ENCODE data around the gene ZNF425. TPM values are rescaled to one million over a fixed set of nuclear protein-coding genes. Genes with fewer than 3 reads are reported as not detected.
"Not testable (repeated sequence)": the region's sequence is repeated elsewhere in the genome, so short reads cannot be mapped to it uniquely, and the experiment has no call there.

The ZNF425 gene
- polyA plus RNA-seq, 4 donors: 0.45 to 3.9 (median 0.76) TPM

DNA sequence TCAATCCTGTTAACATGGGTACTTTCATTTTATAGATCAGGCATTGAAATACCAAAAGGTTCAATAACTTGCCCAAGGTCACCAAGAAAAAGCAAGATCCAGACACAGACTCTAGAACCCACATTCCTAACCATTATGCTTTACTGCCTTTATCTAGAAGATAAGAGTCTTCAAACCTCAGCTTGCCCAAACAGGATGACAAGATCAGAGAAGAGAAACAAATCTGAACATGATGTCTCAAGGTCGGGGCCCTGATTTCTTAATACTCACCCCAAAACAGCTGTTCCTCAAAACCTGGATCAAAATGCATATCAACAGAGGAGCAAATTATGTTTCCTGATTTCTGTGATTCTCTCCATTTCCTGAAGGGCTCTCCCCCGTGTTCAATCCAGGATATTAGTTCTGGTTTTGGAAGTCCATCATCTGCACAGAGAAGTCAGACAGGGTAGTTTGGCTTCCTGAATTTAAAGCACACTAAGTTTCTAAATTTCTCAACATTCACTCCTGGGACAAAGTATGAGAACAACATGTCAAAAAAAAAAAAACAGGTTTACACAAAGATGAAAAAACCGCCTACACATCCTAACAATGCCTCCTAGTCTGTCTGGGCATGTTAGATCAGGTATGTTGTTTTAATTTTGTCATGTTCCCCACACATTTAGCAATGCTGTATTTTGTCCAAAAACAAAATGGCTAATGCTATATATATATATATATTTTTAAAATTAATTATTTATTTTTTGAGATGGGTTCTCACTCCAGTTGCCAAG lies 51.8 kb downstream of the ZNF425 start:
- FAIRE-seq: no peak
- H3K27ac ChIP-seq (ENCODE audit: low read depth in 1 of 3, low read length in 2 of 3): no peak overlapping the region
- no peaks in the 10 kb centered on the region for H3K27me3 ChIP-seq (ENCODE audit: control insufficient read depth in 3 of 3, insufficient read depth in 3 of 3, low read length in 3 of 3)
- peaks cover 7 to 44% (median 7%) of the 10 kb centered on the region in 3 donors for H3K36me3 ChIP-seq (ENCODE audit: control insufficient read depth in 3 of 3, insufficient read depth in 2 of 3, low read depth in 1 of 3, low read length in 3 of 3)
- no peaks in the 10 kb centered on the region for H3K9me3 ChIP-seq (ENCODE audit: control insufficient read depth in 2 of 2, insufficient read depth in 1 of 2, low read depth in 1 of 2, low read length in 1 of 2)
- no peaks in the 10 kb centered on the region for H3K4me1 ChIP-seq (ENCODE audit: control insufficient read depth in 3 of 3, insufficient read depth in 2 of 3, low read depth in 1 of 3, low read length in 2 of 3)
- no peak overlapping the region for H3K4me3 ChIP-seq (ENCODE audit: low read depth in 1 of 3, low read length in 3 of 3)
- 77 to 87% (median 80%) methylated on average over 3 of the region's 3 CpGs for WGBS, 3 donors
- DNase-seq: no peak

DNA sequence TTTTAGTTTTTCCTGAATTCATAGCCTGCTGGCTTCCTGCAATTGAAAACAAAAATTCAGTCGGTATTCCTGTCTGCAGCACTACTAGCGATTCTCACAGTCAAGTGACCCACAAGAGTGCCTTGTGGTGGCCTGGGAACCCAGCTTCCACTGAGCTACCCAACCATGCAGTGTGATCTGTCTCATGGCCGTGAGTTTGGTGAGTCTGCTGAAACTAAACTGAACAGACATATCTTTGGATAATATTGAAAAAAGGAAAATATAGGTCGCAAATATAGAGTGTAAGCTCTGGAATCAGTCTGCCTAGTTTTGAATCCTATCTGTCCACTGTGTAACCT lies 53.7 kb downstream of the ZNF425 start:
- Histone ChIP-seq H3K4me1 (ENCODE audit: control insufficient read depth in 3 of 3, insufficient read depth in 2 of 3, low read depth in 1 of 3, low read length in 2 of 3) (no peaks in the 10 kb centered on the region), H3K9me3 (ENCODE audit: control insufficient read depth in 2 of 2, insufficient read depth in 1 of 2, low read depth in 1 of 2, low read length in 1 of 2) (no peaks in the 10 kb centered on the region), H3K27me3 (ENCODE audit: control insufficient read depth in 3 of 3, insufficient read depth in 3 of 3, low read length in 3 of 3) (no peaks in the 10 kb centered on the region), H3K36me3 (ENCODE audit: control insufficient read depth in 3 of 3, insufficient read depth in 2 of 3, low read depth in 1 of 3, low read length in 3 of 3) (peaks cover 7 to 52% (median 7%) of the 10 kb centered on the region in 3 donors), H3K27ac (ENCODE audit: low read depth in 1 of 3, low read length in 2 of 3) (no peak overlapping the region), H3K4me3 (ENCODE audit: low read depth in 1 of 3, low read length in 3 of 3) (no peak overlapping the region)
- no peak for DNase-seq
- FAIRE-seq: no peak
- 91 to 95% (median 91%) methylated on average over 4 of the region's 4 CpGs for WGBS, 3 donors

DNA sequence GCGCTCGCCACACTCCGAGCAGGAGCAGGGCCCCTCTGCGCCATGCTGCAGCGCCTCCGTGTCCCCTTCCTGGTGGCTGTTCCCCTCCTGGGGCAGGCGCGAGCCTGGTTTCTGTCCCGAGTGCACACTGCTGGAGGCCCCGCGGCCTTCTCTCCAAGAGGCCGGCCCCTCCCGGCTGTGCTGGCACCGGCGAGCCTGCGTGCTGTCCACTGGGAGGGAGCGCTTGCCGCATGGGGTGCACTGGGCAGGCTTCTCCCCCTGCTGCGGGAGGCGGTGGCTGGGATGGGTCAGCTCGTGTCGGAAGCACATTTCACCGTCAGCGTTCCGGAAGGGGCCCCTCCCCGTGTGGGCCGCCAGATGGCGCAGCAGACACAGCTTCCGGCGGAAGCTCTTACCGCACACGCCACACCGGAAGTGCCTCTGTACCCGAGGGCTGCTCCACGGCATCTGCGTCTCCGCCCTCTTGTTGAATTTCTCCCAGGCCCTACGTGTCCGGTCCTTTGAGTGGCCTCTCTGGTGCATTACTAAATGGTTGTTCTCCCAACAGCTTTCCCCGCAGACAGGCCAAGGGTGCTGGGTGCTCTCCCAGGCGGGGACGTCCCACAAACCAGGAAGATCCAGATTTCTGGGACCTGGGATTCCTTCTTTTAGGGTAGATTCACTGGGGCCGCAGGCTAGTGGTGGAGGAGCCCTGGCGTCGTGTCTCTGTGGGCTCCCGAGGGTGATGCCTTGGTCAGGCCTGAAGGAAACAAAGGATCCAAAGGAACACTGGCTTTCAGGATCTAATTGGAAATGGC lies 54.3 kb downstream of the ZNF425 start:
- WGBS, 3 donors: 82 to 94% (median 83%) methylated on average over 39 to 46 of the region's 46 CpGs
- peak overlapping the region in 1 of 3 donors; percentile 42 for H3K27ac ChIP-seq (ENCODE audit: low read depth in 1 of 3, low read length in 2 of 3)
- no peak overlapping the region for H3K4me3 ChIP-seq (ENCODE audit: low read depth in 1 of 3, low read length in 3 of 3)
- H3K27me3 ChIP-seq (ENCODE audit: control insufficient read depth in 3 of 3, insufficient read depth in 3 of 3, low read length in 3 of 3): no peaks in the 10 kb centered on the region
- no peaks in the 10 kb centered on the region for H3K4me1 ChIP-seq (ENCODE audit: control insufficient read depth in 3 of 3, insufficient read depth in 2 of 3, low read depth in 1 of 3, low read length in 2 of 3)
- H3K9me3 ChIP-seq (ENCODE audit: control insufficient read depth in 2 of 2, insufficient read depth in 1 of 2, low read depth in 1 of 2, low read length in 1 of 2): no peaks in the 10 kb centered on the region
- DNase-seq (peak in 1 of 2 donors; percentile 14), FAIRE-seq (no peak)
- H3K36me3 ChIP-seq (ENCODE audit: control insufficient read depth in 3 of 3, insufficient read depth in 2 of 3, low read depth in 1 of 3, low read length in 3 of 3): peaks cover 7 to 52% (median 7%) of the 10 kb centered on the region in 3 donors

DNA sequence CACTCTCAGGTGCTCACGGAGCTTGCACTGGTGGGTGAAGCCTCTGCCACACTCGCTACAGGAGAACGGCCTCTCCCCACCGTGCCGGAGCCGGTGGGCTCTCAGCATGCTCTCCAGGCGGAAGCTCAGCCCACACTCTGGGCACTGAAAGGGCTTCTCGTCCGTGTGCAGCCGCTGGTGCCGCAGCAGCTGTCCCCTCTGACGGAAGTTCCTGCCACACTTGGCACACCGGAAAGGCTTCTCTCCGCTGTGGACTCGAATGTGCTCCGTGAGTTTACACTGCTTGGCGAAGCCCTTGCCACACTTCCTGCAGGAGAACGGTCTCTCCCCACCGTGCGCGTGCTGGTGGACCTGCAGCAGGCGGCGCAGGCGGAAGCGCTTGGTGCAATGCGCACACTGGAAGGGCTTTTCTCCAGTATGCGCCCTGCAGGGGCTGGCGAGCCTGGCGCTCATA lies 54.9 kb downstream of the ZNF425 start:
- FAIRE-seq (no peak), DNase-seq (no peak)
- 93 to 97% (median 95%) methylated on average over 28 to 29 of the region's 29 CpGs for WGBS, 3 donors
- no peak overlapping the region for H3K27ac ChIP-seq (ENCODE audit: low read depth in 1 of 3, low read length in 2 of 3)
- no peaks in the 10 kb centered on the region for H3K9me3 ChIP-seq (ENCODE audit: control insufficient read depth in 2 of 2, insufficient read depth in 1 of 2, low read depth in 1 of 2, low read length in 1 of 2)
- no peak overlapping the region for H3K4me3 ChIP-seq (ENCODE audit: low read depth in 1 of 3, low read length in 3 of 3)
- H3K36me3 ChIP-seq (ENCODE audit: control insufficient read depth in 3 of 3, insufficient read depth in 2 of 3, low read depth in 1 of 3, low read length in 3 of 3): peaks cover 7 to 52% (median 7%) of the 10 kb centered on the region in 3 donors
- no peaks in the 10 kb centered on the region for H3K27me3 ChIP-seq (ENCODE audit: control insufficient read depth in 3 of 3, insufficient read depth in 3 of 3, low read length in 3 of 3)
- no peaks in the 10 kb centered on the region for H3K4me1 ChIP-seq (ENCODE audit: control insufficient read depth in 3 of 3, insufficient read depth in 2 of 3, low read depth in 1 of 3, low read length in 2 of 3)

DNA sequence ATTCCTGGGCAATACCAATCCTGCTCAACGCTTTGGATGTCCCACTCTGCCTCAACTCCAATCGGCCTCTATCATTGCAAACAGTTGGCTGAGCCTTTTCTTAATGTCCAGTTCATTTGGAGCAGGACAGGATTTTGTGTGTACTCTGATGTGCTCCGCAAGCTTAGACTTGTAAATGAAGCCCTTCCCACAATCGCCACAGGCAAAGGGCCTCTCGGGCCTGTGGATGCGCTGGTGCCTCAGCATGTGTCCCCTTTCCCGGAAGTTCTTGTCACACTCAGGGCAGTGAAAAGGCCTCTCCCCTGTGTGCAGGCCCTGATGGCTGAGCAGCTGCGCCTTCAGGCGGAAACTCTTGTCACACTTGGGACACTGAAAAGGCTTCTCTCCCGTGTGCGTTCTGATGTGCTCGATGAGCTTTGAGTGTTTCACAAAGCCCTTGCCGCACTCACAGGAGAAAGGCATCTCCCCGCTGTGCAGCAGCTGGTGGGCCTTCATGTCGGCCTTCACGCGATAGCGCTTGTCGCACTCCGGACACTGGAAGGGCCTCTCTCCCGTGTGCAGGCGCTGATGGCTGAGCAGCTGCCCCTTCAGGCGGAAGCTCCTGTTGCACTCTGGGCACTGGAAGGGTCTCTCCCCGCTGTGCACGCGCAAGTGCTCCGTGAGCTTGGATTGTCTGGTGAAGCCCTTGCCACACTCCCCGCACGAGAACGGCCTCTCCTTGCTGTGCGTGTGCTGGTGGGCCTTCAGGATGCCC lies 55.6 kb downstream of the ZNF425 start:
- Histone ChIP-seq H3K9me3 (ENCODE audit: control insufficient read depth in 2 of 2, insufficient read depth in 1 of 2, low read depth in 1 of 2, low read length in 1 of 2) (no peaks in the 10 kb centered on the region), H3K27ac (ENCODE audit: low read depth in 1 of 3, low read length in 2 of 3) (no peak overlapping the region), H3K27me3 (ENCODE audit: control insufficient read depth in 3 of 3, insufficient read depth in 3 of 3, low read length in 3 of 3) (no peaks in the 10 kb centered on the region), H3K4me1 (ENCODE audit: control insufficient read depth in 3 of 3, insufficient read depth in 2 of 3, low read depth in 1 of 3, low read length in 2 of 3) (no peaks in the 10 kb centered on the region), H3K36me3 (ENCODE audit: control insufficient read depth in 3 of 3, insufficient read depth in 2 of 3, low read depth in 1 of 3, low read length in 3 of 3) (peaks cover 7 to 52% (median 7%) of the 10 kb centered on the region in 3 donors), H3K4me3 (ENCODE audit: low read depth in 1 of 3, low read length in 3 of 3) (no peak overlapping the region)
- DNase-seq (no peak), FAIRE-seq (no peak)
- 96 to 97% (median 96%) methylated on average over 31 of the region's 31 CpGs for WGBS, 3 donors

DNA sequence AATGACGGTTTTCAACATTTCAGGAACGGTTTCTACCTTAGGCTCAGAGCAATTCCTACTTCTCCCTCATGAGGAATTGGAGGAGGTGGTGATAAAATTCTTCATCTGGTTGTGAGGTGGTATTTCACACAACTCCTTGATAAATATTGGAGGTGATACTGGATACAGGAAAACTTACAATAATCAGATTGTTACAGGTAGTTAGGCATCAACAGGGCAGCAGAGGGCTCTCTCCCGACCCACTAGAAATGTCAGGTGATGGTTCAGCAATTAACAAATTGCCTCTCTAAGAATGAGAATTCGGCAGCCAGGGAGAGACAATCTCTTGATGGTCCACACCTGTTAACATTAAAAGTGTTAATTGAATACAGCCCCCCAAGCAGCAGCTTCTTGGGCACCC lies 58.3 kb downstream of the ZNF425 start:
- DNase-seq (peak in 1 of 2 donors; percentile 7), FAIRE-seq (no peak)
- Histone ChIP-seq H3K9me3 (ENCODE audit: control insufficient read depth in 2 of 2, insufficient read depth in 1 of 2, low read depth in 1 of 2, low read length in 1 of 2) (no peaks in the 10 kb centered on the region), H3K36me3 (ENCODE audit: control insufficient read depth in 3 of 3, insufficient read depth in 2 of 3, low read depth in 1 of 3, low read length in 3 of 3) (peaks cover 7 to 39% (median 7%) of the 10 kb centered on the region in 3 donors), H3K27me3 (ENCODE audit: control insufficient read depth in 3 of 3, insufficient read depth in 3 of 3, low read length in 3 of 3) (no peaks in the 10 kb centered on the region), H3K4me1 (ENCODE audit: control insufficient read depth in 3 of 3, insufficient read depth in 2 of 3, low read depth in 1 of 3, low read length in 2 of 3) (no peaks in the 10 kb centered on the region), H3K27ac (ENCODE audit: low read depth in 1 of 3, low read length in 2 of 3) (no peak overlapping the region), H3K4me3 (ENCODE audit: low read depth in 1 of 3, low read length in 3 of 3) (no peak overlapping the region)
- 51 to 70% (median 63%) methylated on average over 4 of the region's 4 CpGs for WGBS, 3 donors

DNA sequence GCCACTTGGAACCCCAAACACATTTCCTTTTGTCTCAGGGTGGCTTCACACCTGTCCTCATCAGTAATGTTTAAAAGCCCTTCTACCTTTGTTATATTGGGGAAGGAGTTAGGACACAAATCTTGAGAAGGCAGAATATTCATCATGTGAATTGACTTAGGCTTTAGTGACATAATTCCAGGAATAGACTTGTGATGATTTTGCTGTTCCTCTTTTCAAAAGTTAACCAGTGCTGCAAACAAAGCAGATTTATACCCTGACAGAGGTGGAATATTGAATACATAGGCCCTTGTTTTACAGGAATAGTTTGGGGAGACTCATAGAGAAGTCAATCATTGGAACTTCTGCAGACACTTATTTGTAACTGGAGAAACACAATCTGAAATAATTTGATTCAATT lies 62.6 kb downstream of the ZNF425 start:
- Histone ChIP-seq H3K27me3 (ENCODE audit: control insufficient read depth in 3 of 3, insufficient read depth in 3 of 3, low read length in 3 of 3) (no peaks in the 10 kb centered on the region), H3K4me3 (ENCODE audit: low read depth in 1 of 3, low read length in 3 of 3) (no peak overlapping the region), H3K27ac (ENCODE audit: low read depth in 1 of 3, low read length in 2 of 3) (no peak overlapping the region), H3K4me1 (ENCODE audit: control insufficient read depth in 3 of 3, insufficient read depth in 2 of 3, low read depth in 1 of 3, low read length in 2 of 3) (no peaks in the 10 kb centered on the region), H3K9me3 (ENCODE audit: control insufficient read depth in 2 of 2, insufficient read depth in 1 of 2, low read depth in 1 of 2, low read length in 1 of 2) (no peaks in the 10 kb centered on the region), H3K36me3 (ENCODE audit: control insufficient read depth in 3 of 3, insufficient read depth in 2 of 3, low read depth in 1 of 3, low read length in 3 of 3) (peaks cover 0 to 7% (median 0%) of the 10 kb centered on the region in 3 donors)
- DNase-seq (no peak), FAIRE-seq (no peak)

DNA sequence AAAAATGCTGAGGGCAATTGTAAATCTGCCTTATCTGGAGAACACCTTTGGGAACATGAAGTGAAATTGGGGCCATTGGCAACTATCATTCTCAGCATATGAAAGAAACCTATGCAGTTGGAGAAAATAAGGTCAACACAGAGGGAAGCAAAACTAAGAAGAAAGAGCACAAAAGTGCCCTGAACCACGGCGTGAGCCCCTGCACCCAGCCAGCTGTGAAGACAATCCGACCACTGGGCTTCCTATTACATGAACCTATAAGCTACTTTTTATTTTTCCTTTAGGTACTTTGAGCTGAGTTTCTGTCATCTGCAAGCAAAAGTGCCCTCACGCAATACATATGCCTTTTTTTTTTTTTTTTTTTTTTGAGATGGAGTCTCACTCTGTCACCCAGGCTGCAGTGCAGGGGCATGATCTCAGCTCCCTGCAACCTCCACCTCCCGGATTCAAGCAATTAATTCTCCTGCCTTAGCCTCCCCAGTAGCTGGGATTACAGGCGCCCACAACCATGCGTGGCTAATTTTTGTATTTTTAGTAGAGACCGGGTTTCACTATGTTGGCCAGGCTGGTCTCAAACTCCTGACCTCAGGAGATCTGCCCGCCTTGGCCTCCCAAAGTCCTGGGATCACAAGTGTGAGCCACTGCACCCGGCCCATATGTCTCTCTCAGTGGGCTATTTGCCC lies 63.8 kb downstream of the ZNF425 start:
- 87 to 89% (median 88%) methylated on average over 10 of the region's 10 CpGs for WGBS, 3 donors
- not testable (repeated sequence) for H3K4me3 ChIP-seq (ENCODE audit: low read depth in 1 of 3, low read length in 3 of 3); H3K27me3 ChIP-seq (ENCODE audit: control insufficient read depth in 3 of 3, insufficient read depth in 3 of 3, low read length in 3 of 3); H3K27ac ChIP-seq (ENCODE audit: low read depth in 1 of 3, low read length in 2 of 3); H3K36me3 ChIP-seq (ENCODE audit: control insufficient read depth in 3 of 3, insufficient read depth in 2 of 3, low read depth in 1 of 3, low read length in 3 of 3); H3K4me1 ChIP-seq (ENCODE audit: control insufficient read depth in 3 of 3, insufficient read depth in 2 of 3, low read depth in 1 of 3, low read length in 2 of 3); H3K9me3 ChIP-seq (ENCODE audit: control insufficient read depth in 2 of 2, insufficient read depth in 1 of 2, low read depth in 1 of 2, low read length in 1 of 2); DNase-seq; FAIRE-seq

All from small intestine (tissue), 7 donors.